Ovary (tissue), 9 donors: ENCODE data around the gene TNFRSF25. TPM values are rescaled to one million over a fixed set of nuclear protein-coding genes. Genes with fewer than 3 reads are reported as not detected.
A peak's percentile ranks its signal among the peaks of the same experiment; 100 is the strongest.
"Not testable (repeated sequence)": the region's sequence is repeated elsewhere in the genome, so short reads cannot be mapped to it uniquely, and the experiment has no call there.

Experiments used
- DNase-seq, 5 donors: peaks; one replicate each; pipeline ENCODE4 v3.0.0-alpha.2; 2019 to 2020
- H3K27ac ChIP-seq, 2 donors: fragments of 200-600 bp; one replicate each; pipeline versions ENCODE4 v1.5.1 to v1.8.0; 2019 to 2022
- H3K27me3 ChIP-seq: fragments of 200-600 bp; one replicate; pipeline ENCODE4 v1.8.0; 2022
- H3K36me3 ChIP-seq: fragments of 200-600 bp; sonication (generic); one replicate; pipeline ENCODE4 v1.5.1; 2019
- H3K4me1 ChIP-seq: one replicate; pipeline ENCODE4 v1.8.1; 2013; ENCODE audit warnings: mild to moderate bottlenecking, moderate library complexity; ENCODE audit not compliant: insufficient read depth
- H3K4me3 ChIP-seq: fragments of 200-600 bp; sonication (generic); one replicate; pipeline ENCODE4 v1.5.1; 2017
- H3K9me3 ChIP-seq, 2 donors: fragments of 200-600 bp in 1 of 2; sonication (generic) in 1 of 2; one replicate each; pipeline versions ENCODE4 v1.5.1 to v1.8.1; 2013 to 2019; ENCODE audit warnings: mild to moderate bottlenecking in 1 of 2, moderate library complexity in 1 of 2
- EP300 ChIP-seq: sonication (generic); formaldehyde crosslinking; IDR thresholded peaks from one replicate; pipeline ENCODE4 v1.6.1; 2017; ENCODE audit warnings: antibody characterized with exemption
- POLR2A ChIP-seq: fragments of 450-650 bp; IDR thresholded peaks from one replicate; pipeline ENCODE4 v1.6.1; 2017; ENCODE audit warnings: antibody characterized with exemption, mild to moderate bottlenecking, moderate library complexity
- WGBS, 3 donors: extraction: QIAGEN DNeasy Blood & Tissue Kit in 1 of 3; methylation state at CpG; one replicate each; pipeline versions ENCODE4 v1.1.5 to v1.1.7; 2013 to 2017; 5-methylcytosine and 5-hydroxymethylcytosine counted together
- intact Hi-C, 4 donors: fragments of 100-400 bp; cut with DNase I; formaldehyde crosslinking; loops; one replicate each; pipeline versions ENCODE4 v1.11.0 to v1.15.1; 2022 to 2023
- polyA plus RNA-seq, 2 donors: library from polyadenylated mRNA; stranded (reverse); fragments of 200-250 nt in 1 of 2; fragments of 350-450 nt in 1 of 2; fragmentation: Illumina TruSeq in 1 of 2; extraction: RNeasy Lipid Tissue Mini Kit (QIAGEN cat#74804) in 1 of 2; gene quantifications; one replicate each; pipeline ENCODE4 v1.2.3, GENCODE V29; 2013 to 2014
- total RNA-seq, 7 donors: library from RNA; depleted of rRNA in 2 of 7; stranded (reverse); fragments of >200 nt in 2 of 7; fragmentation: NEBNext Ultra II Directional in 3 of 7; extraction: Animal tissue kit (Norgen Biotek cat#: 25700) in 3 of 7; gene quantifications; one replicate each; pipeline versions ENCODE4 v1.1.0 to v1.2.4, GENCODE V29; 2016 to 2023
- TF ChIP-seq, protein P1 (sequence below), 3 donors: fragments of 450-650 bp in 2 of 3; fragments of 200-600 bp in 1 of 3; IDR thresholded peaks; one replicate each; pipeline versions ENCODE4 v1.5.1 to v1.8.0; 2016 to 2022; ENCODE audit warnings: antibody characterized with exemption in 3 of 3, mild to moderate bottlenecking in 1 of 3
- donor health status: DM: no; HTN: no; CAD: no; lungs with moderate emphysema.
- donor health status: DM: no; HTN: no; CAD: no.
- donor health status: Bipolar disorder and iron deficiency.
- donor health status: DM: yes; HTN: yes; CAD: no.
- donor health status: DM: no; HTN: no; CAD: no.
- donor health status: DM: yes; HTN: yes; CAD: no.

TNFRSF25 gene
- total and polyA plus RNA-seq, 9 donors, result 1.7 to 13.1 (median 7.7) TPM

- no peak overlapping the region for H3K27ac ChIP-seq
- intact Hi-C loops, result loop anchor here in 1 of 4 donors (10.0 kb wide), 1 partner anchor 60 kb away; the partner anchor contains the start of genes NOL9 and TAS1R1
- H3K36me3 ChIP-seq, result no peaks in the 10 kb centered on the region
- TF ChIP-seq, protein P1, sequence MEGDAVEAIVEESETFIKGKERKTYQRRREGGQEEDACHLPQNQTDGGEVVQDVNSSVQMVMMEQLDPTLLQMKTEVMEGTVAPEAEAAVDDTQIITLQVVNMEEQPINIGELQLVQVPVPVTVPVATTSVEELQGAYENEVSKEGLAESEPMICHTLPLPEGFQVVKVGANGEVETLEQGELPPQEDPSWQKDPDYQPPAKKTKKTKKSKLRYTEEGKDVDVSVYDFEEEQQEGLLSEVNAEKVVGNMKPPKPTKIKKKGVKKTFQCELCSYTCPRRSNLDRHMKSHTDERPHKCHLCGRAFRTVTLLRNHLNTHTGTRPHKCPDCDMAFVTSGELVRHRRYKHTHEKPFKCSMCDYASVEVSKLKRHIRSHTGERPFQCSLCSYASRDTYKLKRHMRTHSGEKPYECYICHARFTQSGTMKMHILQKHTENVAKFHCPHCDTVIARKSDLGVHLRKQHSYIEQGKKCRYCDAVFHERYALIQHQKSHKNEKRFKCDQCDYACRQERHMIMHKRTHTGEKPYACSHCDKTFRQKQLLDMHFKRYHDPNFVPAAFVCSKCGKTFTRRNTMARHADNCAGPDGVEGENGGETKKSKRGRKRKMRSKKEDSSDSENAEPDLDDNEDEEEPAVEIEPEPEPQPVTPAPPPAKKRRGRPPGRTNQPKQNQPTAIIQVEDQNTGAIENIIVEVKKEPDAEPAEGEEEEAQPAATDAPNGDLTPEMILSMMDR (IDR thresholded peaks at IDR 0.05), result no peak
- TF ChIP-seq POLR2A (no peak), EP300 (no peak)
- no peaks in the 10 kb centered on the region for H3K9me3 ChIP-seq
- no peaks in the 10 kb centered on the region for H3K27me3 ChIP-seq
- peak in 1 of 5 donors; percentile 31 for DNase-seq
- H3K4me3 ChIP-seq, result no peak overlapping the region
- 68 to 80% (median 75%) methylated on average over 13 of the region's 13 CpGs for WGBS, 3 donors
- peaks cover 3% of the 10 kb centered on the region for H3K4me1 ChIP-seq
Measured at GRCh38 chr1:6495041-6495441, 29.1 kb upstream of the TNFRSF25 start.

GRCh38 chr1:6494627-6495026 is 28.7 kb upstream of the TNFRSF25 start:
- intact Hi-C loops, result loop anchor here in 1 of 4 donors (10.0 kb wide), 1 partner anchor 60 kb away; the partner anchor contains the start of genes NOL9 and TAS1R1
- no peak overlapping the region for H3K27ac ChIP-seq
- DNase-seq, result no peak
- H3K4me1 ChIP-seq, result peaks cover 3% of the 10 kb centered on the region
- H3K9me3 ChIP-seq, result no peaks in the 10 kb centered on the region
- 91 to 96% (median 92%) methylated on average over 4 of the region's 4 CpGs for WGBS, 3 donors
- H3K4me3 ChIP-seq, result no peak overlapping the region
- H3K27me3 ChIP-seq, result no peaks in the 10 kb centered on the region
- TF ChIP-seq, protein P1 (IDR thresholded peaks at IDR 0.05), result no peak
- no peak for TF ChIP-seq EP300
- TF ChIP-seq POLR2A, result no peak
- no peaks in the 10 kb centered on the region for H3K36me3 ChIP-seq

GRCh38 chr1:6493834-6494223 is 27.9 kb upstream of the TNFRSF25 start:
- H3K27ac ChIP-seq, H3K4me1 ChIP-seq, DNase-seq, H3K27me3 ChIP-seq, H3K4me3 ChIP-seq, H3K9me3 ChIP-seq, H3K36me3 ChIP-seq: not testable (repeated sequence)
- intact Hi-C loops, result loop anchor here in 1 of 4 donors (10.0 kb wide), 1 partner anchor 61 kb away; the partner anchor contains the start of genes NOL9 and TAS1R1
- 89 to 96% (median 90%) methylated on average over 3 to 4 of the region's 4 CpGs for WGBS, 3 donors

DNA sequence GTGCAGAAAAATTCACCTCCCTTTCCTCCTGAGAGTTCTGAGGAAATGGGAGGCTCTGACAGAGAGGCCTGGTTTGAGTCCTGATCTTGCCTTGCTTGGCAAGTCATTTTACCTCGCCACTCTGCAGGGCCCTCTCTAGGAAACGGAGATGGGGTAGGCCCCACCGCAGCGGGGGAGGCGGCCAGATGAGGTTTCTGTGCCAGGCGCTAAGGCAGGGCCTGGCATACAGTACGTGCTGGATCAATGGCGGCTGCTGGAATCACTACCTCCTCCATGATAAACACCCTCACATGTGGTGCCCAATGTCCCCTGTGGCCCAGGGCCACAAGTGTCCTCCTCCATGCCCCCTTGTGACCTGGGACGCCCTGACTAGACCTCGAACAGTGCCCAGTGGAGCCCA is 26.0 kb upstream of the TNFRSF25 start:
- H3K27ac ChIP-seq, result no peak overlapping the region
- no peaks in the 10 kb centered on the region for H3K9me3 ChIP-seq
- no peak for TF ChIP-seq POLR2A
- TF ChIP-seq, protein P1 (IDR thresholded peaks at IDR 0.05), result no peak
- no peak for TF ChIP-seq EP300
- H3K4me3 ChIP-seq, result no peak overlapping the region
- peak in 1 of 5 donors; percentile 32 for DNase-seq
- H3K4me1 ChIP-seq, result peaks cover 3% of the 10 kb centered on the region
- H3K36me3 ChIP-seq, result no peaks in the 10 kb centered on the region
- H3K27me3 ChIP-seq, result no peaks in the 10 kb centered on the region
- WGBS, 3 donors, result 66 to 71% (median 71%) methylated on average over 10 of the region's 10 CpGs
- intact Hi-C loops, result loop anchor here in 1 of 4 donors (10.0 kb wide), 1 partner anchor 63 kb away; the partner anchor contains the start of genes NOL9 and TAS1R1

- DNase-seq, result no peak
- 63 to 76% (median 65%) methylated on average over 6 of the region's 6 CpGs for WGBS, 3 donors
- intact Hi-C loops, result loop anchor here in 1 of 4 donors (10.0 kb wide), 1 partner anchor 63 kb away; the partner anchor contains the start of genes NOL9 and TAS1R1
- TF ChIP-seq EP300 (no peak), POLR2A (no peak)
- TF ChIP-seq, protein P1 (IDR thresholded peaks at IDR 0.05), result no peak
- Histone ChIP-seq H3K9me3 (no peaks in the 10 kb centered on the region), H3K27me3 (no peaks in the 10 kb centered on the region), H3K36me3 (no peaks in the 10 kb centered on the region), H3K4me3 (peak within 1 kb of the TSS; percentile 65), H3K4me1 (peaks cover 3% of the 10 kb centered on the region), H3K27ac (no peak within 1 kb of the TSS)
Measured at GRCh38 chr1:6491480-6491962, 25.5 kb upstream of the TNFRSF25 start, which contains the start of gene PLEKHG5. Gene PLEKHG5, minus strand, starts transcription at chr1:6491667. Its CDS starts 14,096 bp downstream, at chr1:6477571.
